Hindlimb muscle (tissue), 1 donor: Measurements from ENCODE around the gene C1orf159. TPM values are rescaled to one million over a fixed set of nuclear protein-coding genes. Genes with fewer than 3 reads are reported as not detected.
"Not testable (repeated sequence)": the region's sequence is repeated elsewhere in the genome, so short reads cannot be mapped to it uniquely, and the experiment has no call there.

Experiments used
- DNase-seq: peaks from one replicate; pipeline ENCODE4 v3.0.0-alpha.2; 2013
- polyA plus RNA-seq: library from polyadenylated mRNA; unstranded; fragments of 120-200 nt; gene quantifications from one replicate; pipeline ENCODE4 v1.2.1, GENCODE V29; 2013; ENCODE audit not compliant: insufficient read length

C1orf159 gene
- polyA plus RNA-seq, 1 donor = 7.8 TPM

DNA sequence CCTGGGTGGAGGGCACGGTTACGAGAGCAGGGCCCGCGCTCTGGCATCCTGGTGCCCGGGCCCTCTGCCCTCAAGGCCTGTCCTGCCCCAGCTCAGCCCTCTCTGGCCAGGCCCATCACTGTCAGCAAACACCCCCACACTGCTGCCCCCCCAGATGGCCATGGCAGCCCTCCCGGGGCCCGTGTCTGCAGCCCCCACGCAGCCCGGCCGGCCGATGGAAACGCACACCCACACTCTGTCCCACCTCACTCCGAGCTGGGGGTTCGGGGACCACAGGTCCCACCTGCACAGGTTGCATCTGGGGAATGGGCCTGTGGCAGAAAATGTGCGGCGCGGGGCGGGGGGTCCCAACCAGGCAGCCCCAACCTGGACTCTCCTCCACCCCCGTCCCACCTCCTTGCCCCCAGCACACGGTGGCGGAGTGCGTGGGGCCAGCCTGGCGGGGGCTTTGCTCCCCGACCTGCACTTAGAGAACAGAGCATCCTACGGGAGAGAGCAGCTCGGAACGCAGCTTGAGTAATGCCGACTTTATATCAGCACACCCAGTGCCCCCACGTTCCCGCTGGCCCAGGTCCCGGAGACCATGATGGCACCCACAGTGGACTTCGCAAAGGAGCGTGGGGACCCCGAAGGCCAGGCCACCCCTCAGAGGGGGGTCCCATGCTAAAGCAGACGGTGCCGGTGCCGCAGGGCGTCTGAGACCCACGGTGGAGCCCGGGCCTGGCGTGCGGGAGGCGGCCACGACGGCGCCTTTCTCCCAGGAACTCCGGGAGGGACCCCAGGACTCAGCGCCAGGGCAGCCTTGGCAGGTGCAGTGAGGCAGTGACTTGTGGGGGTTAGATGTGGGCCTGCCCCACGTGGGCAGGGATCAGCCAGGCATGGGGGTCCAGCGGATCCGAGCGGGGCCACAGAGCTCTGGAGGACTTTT, 34.3 kb downstream of the C1orf159 start:
- no peak for DNase-seq

DNA sequence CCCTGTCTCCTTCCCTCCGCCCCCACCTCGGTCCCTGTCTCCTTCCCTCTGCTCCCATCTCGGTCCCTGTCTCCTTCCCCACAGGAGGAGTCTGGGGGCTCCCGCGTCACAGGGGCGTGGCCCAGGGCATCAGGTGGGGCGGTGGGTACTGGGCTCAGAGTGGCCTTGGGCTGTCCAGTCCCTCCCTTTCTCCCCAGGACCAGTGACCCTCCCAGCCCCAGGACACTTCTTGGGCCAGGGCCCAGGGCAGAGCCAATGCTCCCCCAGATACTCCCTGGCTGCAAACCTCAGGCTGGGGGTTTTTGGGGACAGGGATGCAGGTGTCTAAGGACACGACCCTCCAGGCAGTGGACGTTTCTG, 35.0 kb downstream of the C1orf159 start:
- no peak for DNase-seq

DNA sequence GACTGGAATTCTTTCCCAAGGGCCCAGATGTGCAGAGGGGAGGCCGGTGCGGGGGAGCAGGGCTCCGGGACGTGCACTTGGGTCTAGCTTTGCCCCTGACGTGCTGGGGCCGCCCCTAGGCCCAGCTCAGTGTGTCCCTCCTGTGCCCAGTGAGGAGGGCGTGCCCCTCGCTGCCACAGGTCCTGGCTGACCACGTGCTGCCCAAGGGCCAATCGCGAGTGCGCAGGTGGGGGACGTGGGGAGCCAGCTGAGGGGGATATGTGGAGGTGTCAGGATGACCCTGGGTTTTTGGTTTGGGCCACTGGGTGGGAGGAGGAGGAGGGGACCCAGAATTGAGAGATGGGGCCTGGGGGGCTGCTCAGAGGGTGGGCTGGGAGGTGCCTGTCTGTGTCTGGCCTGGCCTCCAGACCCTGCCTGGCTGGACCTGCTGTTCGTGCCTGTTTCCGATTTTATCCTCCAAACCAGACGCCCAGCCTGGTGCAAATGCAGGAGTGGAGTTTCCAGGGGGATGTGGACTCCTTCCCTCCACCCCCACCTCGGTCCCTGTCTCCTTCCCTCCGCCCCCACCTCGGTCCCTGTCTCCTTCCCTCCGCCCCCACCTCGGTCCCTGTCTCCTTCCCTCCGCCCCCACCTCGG, 35.6 kb downstream of the C1orf159 start:
- peak; percentile 74 for DNase-seq

DNA sequence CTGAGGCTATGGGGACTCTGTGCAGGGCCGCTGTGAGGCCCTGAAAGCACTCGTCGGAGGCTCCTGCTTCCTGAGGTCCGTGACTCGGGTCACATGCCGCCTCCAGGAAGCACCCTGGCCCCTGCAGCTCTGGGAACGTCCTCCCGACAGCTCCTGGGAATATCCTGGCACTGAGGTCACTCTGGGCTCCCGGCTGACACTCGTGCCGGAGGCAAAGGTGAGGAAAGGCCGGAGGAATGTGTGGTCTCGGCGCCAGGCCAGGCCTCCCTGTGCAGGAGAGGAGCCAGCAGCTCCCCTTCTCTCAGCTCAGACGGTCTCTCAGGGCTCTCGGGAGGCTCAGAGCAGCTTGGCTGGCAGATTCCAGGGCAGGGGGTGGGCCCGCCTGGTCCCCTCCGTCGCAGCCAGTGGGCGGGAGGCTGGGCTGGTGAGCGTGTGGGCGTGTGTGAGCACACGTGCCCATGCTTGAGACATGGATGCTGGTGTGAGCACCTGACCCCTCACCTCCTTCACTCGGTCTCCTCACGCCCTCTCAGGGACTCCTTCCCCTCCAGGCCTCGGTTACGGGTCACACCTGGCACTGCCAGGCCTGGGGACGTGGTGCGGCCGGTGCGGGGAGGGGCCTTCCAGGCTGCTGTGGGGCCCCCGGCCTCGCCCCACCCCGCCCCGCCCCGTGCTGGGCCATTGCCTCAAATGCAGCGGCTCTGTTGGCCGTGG, 36.3 kb downstream of the C1orf159 start:
- peak; percentile 43 for DNase-seq

DNA sequence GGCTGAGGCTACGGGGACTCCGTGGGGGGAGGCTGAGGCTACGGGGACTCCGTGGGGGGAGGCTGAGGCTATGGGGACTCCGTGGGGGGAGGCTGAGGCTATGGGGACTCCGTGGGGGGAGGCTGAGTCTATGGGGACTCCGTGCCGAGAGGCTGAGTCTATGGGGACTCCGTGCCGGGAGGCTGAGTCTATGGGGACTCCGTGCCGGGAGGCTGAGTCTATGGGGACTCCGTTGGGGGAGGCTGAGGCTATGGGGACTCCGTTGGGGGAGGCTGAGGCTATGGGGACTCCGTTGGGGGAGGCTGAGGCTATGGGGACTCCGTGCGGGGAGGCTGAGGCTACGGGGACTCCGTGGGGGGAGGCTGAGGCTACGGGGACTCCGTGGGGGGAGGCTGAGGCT, 38.5 kb downstream of the C1orf159 start:
- not testable (repeated sequence) for DNase-seq

DNA sequence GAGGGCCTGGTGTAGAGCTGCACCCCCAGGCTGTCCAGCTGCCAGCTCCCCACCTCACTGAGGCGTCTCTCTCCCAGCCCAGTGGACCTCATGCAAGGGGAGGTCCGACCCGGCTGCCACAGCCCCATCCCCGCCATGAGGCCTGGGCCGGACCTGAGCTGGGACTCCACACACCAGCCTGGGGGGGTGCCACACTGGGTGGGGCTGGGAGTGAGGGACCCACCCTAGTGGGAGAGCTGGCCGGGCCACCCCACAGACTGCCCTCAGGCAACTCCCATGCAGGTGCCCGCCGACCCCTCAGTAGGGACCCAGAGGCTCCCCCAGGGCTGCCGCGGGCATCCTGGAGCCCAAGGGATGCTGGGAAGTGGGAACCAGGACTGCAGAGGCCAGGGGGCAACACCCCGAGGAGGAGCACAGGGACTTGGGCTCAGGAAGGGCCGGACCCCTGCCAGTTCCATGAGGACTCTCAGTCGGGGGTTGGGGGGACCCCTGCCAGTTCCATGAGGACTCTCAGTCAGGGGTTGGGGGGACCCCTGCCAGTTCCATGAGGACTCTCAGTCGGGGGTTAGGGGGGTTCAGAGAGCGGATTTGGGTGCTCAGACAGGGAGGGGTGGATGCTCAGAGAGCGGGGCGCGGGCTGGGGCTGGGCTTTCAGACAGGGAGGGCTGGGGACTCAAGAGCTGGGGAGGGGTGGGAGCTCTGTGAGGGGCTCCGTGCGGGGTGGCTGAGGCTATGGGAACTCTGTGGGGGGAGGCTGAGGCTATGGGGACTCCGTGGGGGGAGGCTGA, 40.5 kb downstream of the C1orf159 start:
- no peak for DNase-seq

DNA sequence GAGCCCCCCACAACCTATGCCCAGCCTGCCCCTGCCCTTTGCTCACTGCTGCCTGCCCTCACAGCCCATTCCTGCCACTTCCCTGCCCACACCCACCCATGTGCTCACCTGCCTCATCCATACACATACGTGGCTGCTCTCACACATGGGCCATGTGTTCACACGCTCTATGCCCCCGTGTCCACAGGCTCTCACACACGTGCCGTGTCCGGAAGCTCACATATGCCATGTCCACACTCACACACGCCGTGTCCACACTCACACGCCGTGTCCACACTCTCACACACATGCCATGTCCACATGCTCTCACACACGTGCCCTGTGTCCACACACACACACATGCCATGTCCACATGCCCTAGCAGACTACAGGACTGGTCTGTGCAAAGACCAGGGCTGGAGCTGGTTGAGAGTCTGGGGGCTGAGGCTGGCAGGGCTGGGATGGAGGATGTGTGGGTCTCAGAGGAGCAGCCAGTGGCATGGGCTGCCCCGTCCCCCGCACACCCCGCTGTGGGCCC, 41.2 kb downstream of the C1orf159 start:
- no peak for DNase-seq

DNA sequence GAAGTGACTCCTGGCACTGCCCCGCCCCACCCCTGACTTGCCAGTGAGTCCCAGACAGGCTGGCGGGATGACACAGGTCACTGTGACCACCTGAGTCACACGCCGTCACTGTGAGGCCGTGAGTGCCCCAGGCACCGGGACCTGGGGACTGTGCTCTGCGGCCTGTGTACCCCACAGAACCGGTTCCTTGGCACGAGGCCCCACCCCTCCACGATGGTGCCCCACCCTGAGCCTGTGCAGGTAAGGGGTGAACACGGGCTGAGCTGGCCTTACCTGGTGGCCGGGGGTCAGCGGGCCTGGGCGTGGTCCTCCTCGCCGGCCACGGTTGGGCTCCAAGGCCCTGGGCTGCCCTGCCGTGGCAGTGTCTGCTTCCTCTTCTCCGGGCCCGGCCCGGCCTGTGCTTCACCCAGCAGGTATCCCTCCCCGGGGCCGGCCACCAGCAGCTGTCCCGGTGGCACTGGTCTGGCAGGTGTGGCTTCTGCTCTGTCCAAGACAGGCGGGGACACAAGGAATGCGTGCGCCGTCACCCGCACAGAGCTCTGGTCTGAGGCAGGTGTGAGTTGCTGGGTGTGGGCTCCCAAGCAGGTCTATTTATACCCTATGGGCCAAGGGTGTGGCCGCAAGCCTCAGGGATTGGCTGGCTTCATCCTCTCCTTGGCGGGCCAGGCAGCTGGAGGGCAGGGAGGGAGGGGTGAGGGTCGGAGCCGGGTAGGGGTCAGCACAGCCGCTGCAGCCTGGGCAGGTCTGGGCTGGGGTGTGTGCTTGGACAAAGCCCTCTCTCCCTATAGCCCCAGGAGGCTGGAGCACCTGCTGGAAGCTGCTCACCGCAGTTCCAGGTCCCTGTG, 41.9 kb downstream of the C1orf159 start, which contains the start of gene RNF223:
RNF223 (minus strand) TSS at position 564 of the 845 bp plus-strand sequence. CDS start 1,740 bp downstream, outside the sequence.
- DNase-seq = no peak

DNA sequence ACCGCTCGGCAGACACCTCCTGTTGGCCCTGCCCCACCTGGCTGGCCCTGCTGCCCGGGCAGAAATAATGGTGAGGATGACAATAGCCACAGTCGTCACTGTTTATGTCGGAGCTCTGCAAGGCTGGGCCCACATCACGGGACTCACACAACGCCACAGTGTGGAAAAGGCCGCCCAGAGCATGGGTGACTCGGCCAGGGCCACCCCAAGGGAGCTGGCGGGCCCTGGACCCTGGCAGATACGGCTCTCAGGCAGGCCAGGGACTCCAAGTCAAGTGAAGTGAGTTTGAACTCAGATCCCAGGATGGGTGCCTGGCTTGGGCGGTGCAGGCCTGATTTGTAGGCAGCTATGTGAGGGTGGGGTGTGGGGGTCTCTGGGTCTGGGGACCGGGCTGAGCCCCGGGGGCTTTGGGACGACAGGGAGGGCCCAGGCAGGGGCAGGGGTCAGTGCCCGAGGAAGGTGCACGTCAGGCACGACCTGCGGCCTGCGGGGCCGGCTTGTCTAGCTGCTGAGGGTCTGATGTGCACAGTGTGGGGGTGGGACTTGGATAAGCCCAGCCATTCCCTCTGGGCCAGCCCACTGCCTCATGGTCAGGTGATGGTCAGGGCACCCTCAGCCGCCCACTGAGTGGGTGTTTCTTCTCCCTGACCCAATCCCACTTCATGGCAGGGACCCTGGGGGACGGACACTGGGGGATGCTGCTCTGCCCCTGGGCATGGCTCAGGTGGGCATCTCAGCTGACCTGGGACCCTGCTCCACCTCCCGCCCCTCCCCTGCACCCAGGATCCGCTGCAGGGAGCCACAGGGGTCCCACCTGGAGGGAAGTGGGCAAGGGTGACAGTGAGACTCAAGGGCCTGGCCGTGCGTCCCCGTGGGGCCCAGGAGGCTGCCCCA, 42.8 kb downstream of the C1orf159 start:
- no peak for DNase-seq

DNA sequence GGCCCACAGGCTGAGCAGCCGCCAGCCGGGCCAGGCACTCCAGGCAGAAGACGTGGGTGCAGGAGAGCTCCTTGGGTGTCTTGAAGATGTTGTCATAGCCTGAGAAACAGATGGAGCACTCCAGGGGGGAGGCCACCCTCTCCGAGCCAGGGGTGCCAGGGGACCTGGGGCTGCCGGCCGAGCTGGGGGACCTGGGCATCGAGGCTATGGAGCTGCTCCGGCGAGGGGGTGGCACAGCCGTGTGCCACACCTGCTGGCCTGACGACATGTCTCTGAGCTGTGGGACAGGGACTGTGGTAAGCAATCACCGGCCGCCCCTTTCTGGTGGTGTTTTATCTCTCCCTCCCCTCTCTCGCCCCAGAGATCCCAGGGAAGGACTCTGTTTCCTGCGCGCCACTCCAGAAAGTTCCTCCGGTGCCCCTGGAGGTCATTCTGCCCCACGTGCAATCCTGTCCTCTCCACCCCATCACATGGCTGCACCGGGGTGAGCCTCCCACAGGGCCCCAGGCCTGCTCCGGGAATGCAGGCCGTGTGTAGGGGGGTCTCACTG, 43.5 kb downstream of the C1orf159 start:
- no peak for DNase-seq

DNA sequence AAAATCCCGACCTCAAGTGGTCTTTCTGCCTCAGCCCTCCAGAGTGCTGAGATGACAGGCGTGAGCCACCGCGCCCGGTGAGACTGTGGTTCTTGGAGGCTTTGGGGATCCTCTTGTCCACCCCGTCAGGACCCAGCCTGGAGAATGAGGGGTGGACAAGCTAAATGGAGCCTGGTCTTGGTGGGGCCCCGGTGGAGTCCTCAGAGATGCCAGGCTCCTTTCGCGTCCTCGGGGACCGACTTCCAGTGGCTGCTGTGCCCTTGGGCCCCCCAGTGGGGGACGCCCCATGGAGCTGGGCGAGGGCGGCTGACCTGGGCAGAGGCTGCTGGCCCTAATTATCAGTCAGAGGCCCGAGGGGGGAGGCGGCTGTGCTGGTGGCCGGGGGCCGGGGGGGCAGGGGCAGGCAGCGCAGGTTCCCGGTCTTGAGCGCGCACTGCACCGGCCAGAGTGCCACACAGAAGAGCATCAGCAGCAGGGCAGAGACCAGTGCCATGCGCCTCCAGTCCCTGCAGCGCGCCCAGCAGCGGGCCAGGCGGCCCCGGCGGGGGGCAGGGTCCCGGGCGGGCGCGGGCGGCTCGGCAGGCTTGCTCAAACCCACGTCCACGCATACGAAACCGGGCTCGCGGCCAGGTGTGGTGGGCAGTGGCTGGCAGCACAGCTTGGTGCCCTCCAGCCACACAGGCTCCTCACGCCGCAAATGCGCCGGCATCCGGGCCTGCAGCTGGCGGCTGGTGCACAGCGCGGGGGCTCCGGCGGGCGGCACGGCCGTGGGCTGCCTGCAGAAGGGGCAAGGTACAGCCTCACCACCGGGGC, 44.2 kb downstream of the C1orf159 start:
- no peak for DNase-seq

DNA sequence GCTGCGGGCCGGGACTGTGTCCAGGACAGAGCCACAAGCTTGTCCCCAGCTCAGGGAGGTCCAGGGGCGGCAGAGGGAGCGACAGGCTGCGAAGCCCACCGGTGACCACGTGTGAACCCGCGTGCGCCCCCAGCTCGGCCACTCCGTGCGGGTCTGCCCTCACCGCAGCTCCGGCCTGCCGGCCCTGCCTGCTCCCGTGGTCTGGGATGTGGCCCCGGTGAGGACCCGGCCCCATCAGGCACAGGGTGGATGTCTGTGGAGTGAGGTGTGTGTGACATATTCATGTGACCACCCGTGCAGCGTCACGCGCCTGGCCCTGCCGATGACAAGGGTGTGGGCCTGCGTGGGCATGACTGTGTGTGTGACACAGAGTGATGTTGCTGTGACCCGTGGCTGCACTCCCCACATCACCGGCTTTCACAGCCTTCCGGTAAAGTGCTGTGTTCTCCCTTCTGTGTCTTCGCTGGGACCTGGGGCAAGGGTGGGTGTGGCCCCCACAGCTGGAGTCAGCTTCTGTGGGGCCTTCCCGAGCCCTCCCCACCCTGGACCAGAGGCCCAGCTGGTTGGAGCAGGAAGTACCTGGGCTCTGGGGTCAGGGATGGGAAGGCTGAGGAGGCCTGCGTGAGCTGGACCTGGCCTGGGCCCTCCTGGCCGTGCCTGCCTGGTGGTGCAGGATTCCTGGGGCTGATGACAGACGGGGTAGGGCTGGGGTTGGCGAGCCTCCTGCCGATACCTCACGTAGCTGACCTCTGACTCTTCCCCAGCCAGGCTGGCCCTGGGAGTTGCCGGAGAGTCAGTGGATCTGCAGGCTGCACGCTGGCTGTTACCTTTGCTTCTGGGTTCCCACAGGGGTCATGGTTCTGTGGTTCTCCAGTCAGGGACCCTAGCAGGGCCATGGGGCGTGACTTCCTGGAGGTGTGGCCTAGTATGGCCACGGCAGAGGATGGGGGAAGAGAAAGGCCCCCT, 45.9 kb downstream of the C1orf159 start:
- DNase-seq = no peak

DNA sequence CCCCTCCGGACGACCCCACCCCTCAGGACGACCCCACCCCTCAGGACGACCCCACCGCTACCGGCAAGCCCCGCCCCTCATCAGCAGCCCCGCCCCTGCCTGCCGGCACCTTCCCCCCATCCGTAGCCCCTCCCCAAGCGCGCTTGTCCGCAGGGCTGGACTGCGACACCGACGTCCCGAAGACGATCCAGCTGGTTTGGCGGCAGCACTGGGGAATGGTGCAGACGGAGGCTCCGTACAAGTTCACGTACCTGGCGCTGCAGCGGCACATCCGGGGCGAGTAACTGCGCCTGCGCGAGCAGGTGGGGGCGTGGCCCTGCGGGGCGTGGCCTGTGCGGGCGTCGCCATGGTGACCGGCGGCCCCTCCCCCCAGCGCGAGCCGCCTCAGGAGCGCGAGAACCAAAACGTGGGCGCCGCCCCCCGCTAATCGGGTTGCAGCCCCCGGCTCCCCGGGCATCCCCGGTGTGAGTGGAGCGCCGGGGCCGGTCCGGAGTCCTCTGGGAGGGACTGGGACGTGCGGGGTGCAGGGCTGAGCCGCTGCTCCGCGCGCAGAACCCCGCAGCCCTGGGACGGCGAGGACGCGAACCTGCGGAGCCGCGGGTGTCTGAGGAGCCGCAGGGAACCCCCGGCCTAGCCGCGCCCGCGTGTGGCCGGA, 46.7 kb downstream of the C1orf159 start:
- DNase-seq = peak; percentile 32

DNA sequence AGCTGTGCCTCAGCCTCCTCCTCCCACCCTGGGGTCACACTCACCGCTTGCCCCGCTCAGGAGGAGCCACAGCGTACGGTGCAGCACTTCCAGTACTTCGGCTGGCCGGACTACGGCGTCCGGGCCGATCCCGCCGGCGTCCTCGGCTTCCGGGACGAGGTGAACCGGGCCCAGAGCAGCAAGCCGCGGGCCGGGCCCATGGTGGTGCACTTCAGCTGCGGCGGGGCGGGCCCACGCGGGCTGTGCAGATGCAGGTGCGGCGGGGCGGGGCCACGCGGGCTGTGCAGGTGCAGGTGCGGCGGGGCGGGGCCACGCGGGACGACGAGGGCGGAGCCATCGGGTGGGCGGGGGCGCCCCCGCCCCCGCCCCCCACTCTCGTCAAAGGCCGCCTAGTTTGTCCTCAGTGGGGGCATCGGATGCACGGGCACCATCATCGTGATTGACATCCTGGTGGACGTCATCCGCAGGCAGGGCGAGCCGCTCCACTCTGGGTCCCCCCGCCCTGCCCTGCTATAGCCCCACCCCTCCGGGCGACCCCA, 47.3 kb downstream of the C1orf159 start:
- no peak for DNase-seq

DNA sequence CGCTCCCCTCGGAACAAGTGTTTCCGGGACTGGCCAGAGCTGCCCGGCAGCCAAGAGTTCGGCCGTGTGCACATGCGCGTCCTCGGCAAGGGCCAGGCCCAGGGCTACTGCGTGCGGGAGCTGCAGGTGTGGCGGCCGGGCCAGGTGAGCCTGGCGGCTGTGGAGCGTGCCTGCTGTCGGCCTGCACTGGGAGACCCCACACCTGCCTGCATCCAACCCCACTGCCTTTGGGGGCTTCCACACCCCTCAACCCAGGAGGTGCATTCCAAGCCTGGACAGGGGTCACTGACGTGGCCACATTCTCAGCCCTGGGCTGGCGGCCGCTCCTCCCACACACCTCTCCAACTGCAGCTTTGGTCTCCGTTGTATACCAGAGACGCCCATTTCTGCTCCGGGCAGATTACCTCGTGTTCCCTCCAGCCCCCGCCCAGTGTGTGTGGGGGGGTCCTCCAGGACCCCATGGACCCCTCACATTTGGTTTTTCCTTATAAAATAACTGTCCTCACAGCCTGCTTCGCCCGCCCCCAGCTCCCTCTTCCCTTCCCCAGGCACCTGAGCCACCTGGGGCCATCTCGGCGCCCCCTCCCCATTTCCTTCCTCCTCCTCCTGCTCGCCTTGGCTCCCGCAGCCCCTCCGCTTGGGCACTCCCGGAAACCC, 47.9 kb downstream of the C1orf159 start:
- no peak for DNase-seq

DNA sequence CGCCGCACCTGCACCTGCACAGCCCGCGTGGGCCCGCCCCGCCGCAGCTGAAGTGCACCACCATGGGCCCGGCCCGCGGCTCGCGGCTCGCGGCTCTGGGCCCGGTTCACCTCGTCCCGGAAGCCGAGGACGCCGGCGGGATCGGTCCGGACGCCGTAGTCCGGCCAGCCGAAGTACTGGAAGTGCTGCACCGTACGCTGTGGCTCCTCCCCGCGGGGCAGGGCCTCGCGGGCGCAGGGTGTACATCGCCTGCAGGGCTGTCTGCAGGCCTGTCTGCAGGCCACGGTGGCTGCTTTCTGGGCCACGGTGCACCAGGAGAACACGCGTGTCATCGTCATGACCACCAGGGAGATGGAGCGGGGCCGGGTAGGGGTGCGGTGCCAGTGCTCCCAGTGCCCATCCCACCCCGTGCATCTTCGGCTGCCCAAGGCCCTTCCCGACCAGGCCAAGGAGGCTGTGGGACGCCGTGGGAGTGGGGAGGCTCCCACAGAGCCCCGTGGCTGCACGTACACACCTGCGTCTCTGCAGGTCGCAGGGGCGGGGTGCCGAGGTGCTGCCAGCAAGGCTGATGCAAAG, 48.5 kb downstream of the C1orf159 start:
- DNase-seq = no peak
